ENCODE results near the gene ASXL1. TPM values are rescaled to one million over a fixed set of nuclear protein-coding genes. Genes with fewer than 3 reads are reported as not detected.

The ASXL1 gene
- total and polyA plus RNA-seq, 2 experiments from 2014 or later, result 10.4 to 29.0 TPM

GRCh38 chr20:32353848-32354496, 4.2 kb upstream of the ASXL1 start (continued):
- no peak for TF ChIP-seq REST (IDR thresholded peaks at IDR 0.05; ENCODE audit: unreplicated experiment)
- no peak for TF ChIP-seq STAT1 (IDR thresholded peaks at IDR 0.05; ENCODE audit: unreplicated experiment)
- no peak for TF ChIP-seq ZNF331 (CRISPR knock-in tag; IDR thresholded peaks at IDR 0.05; ENCODE audit: low read depth)
- TF ChIP-seq JUNB (IDR thresholded peaks at IDR 0.05; ENCODE audit: unreplicated experiment), result no peak
- TF ChIP-seq POLR2AphosphoS5 (IDR thresholded peaks at IDR 0.05; ENCODE audit: low read depth), result no peak
- no peak for TF ChIP-seq EZH2 (IDR thresholded peaks at IDR 0.05; ENCODE audit: low read depth, unreplicated experiment)

- no peaks in the 10 kb centered on the region for H3K9me2 ChIP-seq (ENCODE audit: insufficient read depth)
- no peak overlapping the region for H3K4me2 ChIP-seq
- H3K4me3 Mint-ChIP-seq, result no peak overlapping the region
- no peaks in the 10 kb centered on the region; the same call in 2 of the 3 replicates for H3K9me3 Mint-ChIP-seq
- peaks cover 10% of the 10 kb centered on the region for H4K20me1 ChIP-seq (replicated peaks; ENCODE audit: insufficient read depth)
- peaks cover 21% of the 10 kb centered on the region for H3K27me3 Mint-ChIP-seq (ENCODE audit: insufficient read depth, low read depth, poor library complexity)
- H3K4me3 ChIP-seq, result no peak overlapping the region
- no peak overlapping the region for H3K27ac ChIP-seq (ENCODE audit: low read depth)
- peaks cover 14% of the 10 kb centered on the region for H3F3A ChIP-seq (replicated peaks; ENCODE audit: low read depth)
- no peak overlapping the region for H2AFZ ChIP-seq
- H3K27ac Mint-ChIP-seq, result no peak overlapping the region
- peaks cover 11% of the 10 kb centered on the region for H3K4me1 Mint-ChIP-seq
- peaks cover 13% of the 10 kb centered on the region for H3K4me1 ChIP-seq (ENCODE audit: insufficient read depth)
- ATAC-seq (no peak), DNase-seq (ENCODE audit: low spot score) (no peak)
- H3K79me2 ChIP-seq (replicated peaks; ENCODE audit: insufficient read depth), result peaks cover 4% of the 10 kb centered on the region
- peaks cover 5% of the 10 kb centered on the region; the same call in 1 of the 3 replicates for H3K36me3 Mint-ChIP-seq (ENCODE audit: low read depth)
- no peaks in the 10 kb centered on the region for H3K36me3 ChIP-seq (ENCODE audit: insufficient read depth)
- peaks cover 30% of the 10 kb centered on the region for H3K27me3 ChIP-seq (ENCODE audit: insufficient read depth)
- no peak for TF ChIP-seq JUNB (IDR thresholded peaks at IDR 0.05; ENCODE audit: unreplicated experiment)
- TF ChIP-seq REST (IDR thresholded peaks at IDR 0.05; ENCODE audit: unreplicated experiment), result no peak
- TF ChIP-seq ZNF114 (CRISPR knock-in tag; IDR thresholded peaks at IDR 0.05), result no peak
- TF ChIP-seq EZH2phosphoT487 (IDR thresholded peaks at IDR 0.05; ENCODE audit: unreplicated experiment), result no peak
- no peak for TF ChIP-seq POLR2AphosphoS5 (IDR thresholded peaks at IDR 0.05; ENCODE audit: low read depth)
- no peak for TF ChIP-seq CREB1 (CRISPR knock-in tag; IDR thresholded peaks at IDR 0.05; ENCODE audit: low read depth)
- TF ChIP-seq EZH2 (IDR thresholded peaks at IDR 0.05; ENCODE audit: low read depth, unreplicated experiment), result no peak
- TF ChIP-seq NANOG (IDR thresholded peaks at IDR 0.05; ENCODE audit: borderline replicate concordance), result no peak
- TF ChIP-seq STAT1 (IDR thresholded peaks at IDR 0.05; ENCODE audit: unreplicated experiment), result no peak
Measured at GRCh38 chr20:32354592-32355416, 3.3 kb upstream of the ASXL1 start.

Measured in GM23338 (cell line).